Right lobe of liver (tissue), 6 donors: ENCODE measurements around the gene DDX60. TPM values are rescaled to one million over a fixed set of nuclear protein-coding genes. Genes with fewer than 3 reads are reported as not detected.

Experiments used
- ATAC-seq, 4 donors: fragments of 200-7000 bp; cut with Tn5 transposase; one replicate each; pipeline ENCODE4 v1.9.1; 2020; ENCODE audit warnings: mild to moderate bottlenecking in 4 of 4, moderate library complexity in 4 of 4
- DNase-seq, 3 donors: peaks; one replicate each; pipeline ENCODE4 v3.0.0-alpha.2; 2020
- H3K27ac ChIP-seq, 3 donors: fragments of 200-600 bp; one replicate each; pipeline ENCODE4 v1.8.0; 2022
- H3K27me3 ChIP-seq, 2 donors: fragments of 200-600 bp; one replicate each; pipeline ENCODE4 v1.8.0; 2022
- H3K36me3 ChIP-seq, 4 donors: fragments of 200-600 bp; sonication (generic) in 1 of 4; one replicate each; pipeline versions ENCODE4 v1.5.1 to v1.8.0; 2017 to 2022; ENCODE audit warnings: control low read depth in 1 of 4
- H3K4me1 ChIP-seq, 4 donors: fragments of 200-600 bp; sonication (generic) in 1 of 4; one replicate each; pipeline versions ENCODE4 v1.5.1 to v1.8.0; 2017 to 2022; ENCODE audit warnings: control low read depth in 1 of 4
- H3K4me3 ChIP-seq, 3 donors: fragments of 200-600 bp; one replicate each; pipeline ENCODE4 v1.8.0; 2022
- H3K9me3 ChIP-seq, 4 donors: fragments of 200-600 bp; sonication (generic) in 1 of 4; one replicate each; pipeline versions ENCODE4 v1.5.1 to v1.8.0; 2017 to 2022; ENCODE audit warnings: control low read depth in 1 of 4
- POLR2A ChIP-seq: fragments of 450-650 bp; IDR thresholded peaks from one replicate; pipeline ENCODE4 v1.6.1; 2017; ENCODE audit warnings: antibody characterized with exemption, mild to moderate bottlenecking
- WGBS: methylation state at CpG from one replicate; pipeline ENCODE4 v1.1.6; 2018; ENCODE audit warnings: low coverage, low lambda C conversion rate; ENCODE audit not compliant: insufficient coverage; ENCODE audit errors: missing lambda C conversion rate; 5-methylcytosine and 5-hydroxymethylcytosine counted together
- intact Hi-C, 2 donors: fragments of 100-400 bp; cut with DNase I; formaldehyde crosslinking; loops; one replicate each; pipeline versions ENCODE4 v1.11.2 to v1.14.1; 2022
- total RNA-seq, 6 experiments: library from RNA; depleted of rRNA in 2 of 6; stranded (reverse); fragments of >200 nt in 2 of 6; fragmentation: NEBNext Ultra II Directional in 3 of 6; extraction: Animal tissue kit (Norgen Biotek cat#: 25700) in 3 of 6; gene quantifications; one replicate each; pipeline versions ENCODE4 v1.1.0 to v1.2.4, GENCODE V29; 2016 to 2023
- TF ChIP-seq, protein P1 (sequence below), 4 donors: fragments of 200-600 bp in 3 of 4; fragments of 450-650 bp in 1 of 4; IDR thresholded peaks; one replicate each; pipeline versions ENCODE4 v1.5.1 to v1.8.0; 2016 to 2022; ENCODE audit warnings: antibody characterized with exemption in 4 of 4, mild to moderate bottlenecking in 2 of 4
- donor health status: DM: no; HTN: yes; CAD: no.
- donor health status: DM: no; HTN: no; CAD: no.
- donor health status: DM: no; HTN: no; CAD: no.
- donor health status: DM: no; HTN: yes; CAD: no.
- donor health status: DM: no; HTN: yes; CAD: no.

DDX60 gene
- total RNA-seq, 6 experiments from 2014 or later: 5.6 to 15.8 (median 10.6) TPM

DNA sequence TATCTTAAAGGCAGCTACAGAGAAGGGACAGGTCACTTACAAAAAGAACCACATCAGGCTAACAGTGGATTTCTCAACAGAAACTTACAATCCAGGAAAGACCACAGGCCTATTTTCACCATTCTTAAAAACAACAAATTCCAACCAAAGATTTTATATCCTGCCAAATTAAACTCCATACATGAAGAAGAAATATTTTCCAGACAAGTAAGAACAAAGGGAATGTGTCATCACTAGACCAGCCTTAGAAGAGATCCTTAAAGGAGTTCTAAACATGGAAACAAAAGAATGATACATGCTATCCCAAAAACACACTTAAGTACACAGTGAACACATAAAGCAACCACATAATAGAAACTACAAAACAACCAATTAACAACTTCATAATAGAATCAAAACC, 120.6 kb downstream of the DDX60 start:
- no peak for DNase-seq
- intact Hi-C loops: no loop called here
- Histone ChIP-seq H3K4me1 (no peaks in the 10 kb centered on the region), H3K9me3 (no peaks in the 10 kb centered on the region), H3K4me3 (no peak overlapping the region), H3K27ac (no peak overlapping the region), H3K27me3 (no peaks in the 10 kb centered on the region), H3K36me3 (no peaks in the 10 kb centered on the region)
- TF ChIP-seq, protein P1, sequence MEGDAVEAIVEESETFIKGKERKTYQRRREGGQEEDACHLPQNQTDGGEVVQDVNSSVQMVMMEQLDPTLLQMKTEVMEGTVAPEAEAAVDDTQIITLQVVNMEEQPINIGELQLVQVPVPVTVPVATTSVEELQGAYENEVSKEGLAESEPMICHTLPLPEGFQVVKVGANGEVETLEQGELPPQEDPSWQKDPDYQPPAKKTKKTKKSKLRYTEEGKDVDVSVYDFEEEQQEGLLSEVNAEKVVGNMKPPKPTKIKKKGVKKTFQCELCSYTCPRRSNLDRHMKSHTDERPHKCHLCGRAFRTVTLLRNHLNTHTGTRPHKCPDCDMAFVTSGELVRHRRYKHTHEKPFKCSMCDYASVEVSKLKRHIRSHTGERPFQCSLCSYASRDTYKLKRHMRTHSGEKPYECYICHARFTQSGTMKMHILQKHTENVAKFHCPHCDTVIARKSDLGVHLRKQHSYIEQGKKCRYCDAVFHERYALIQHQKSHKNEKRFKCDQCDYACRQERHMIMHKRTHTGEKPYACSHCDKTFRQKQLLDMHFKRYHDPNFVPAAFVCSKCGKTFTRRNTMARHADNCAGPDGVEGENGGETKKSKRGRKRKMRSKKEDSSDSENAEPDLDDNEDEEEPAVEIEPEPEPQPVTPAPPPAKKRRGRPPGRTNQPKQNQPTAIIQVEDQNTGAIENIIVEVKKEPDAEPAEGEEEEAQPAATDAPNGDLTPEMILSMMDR (IDR thresholded peaks at IDR 0.05): no peak
- TF ChIP-seq POLR2A: no peak
- no peak for ATAC-seq

DNA sequence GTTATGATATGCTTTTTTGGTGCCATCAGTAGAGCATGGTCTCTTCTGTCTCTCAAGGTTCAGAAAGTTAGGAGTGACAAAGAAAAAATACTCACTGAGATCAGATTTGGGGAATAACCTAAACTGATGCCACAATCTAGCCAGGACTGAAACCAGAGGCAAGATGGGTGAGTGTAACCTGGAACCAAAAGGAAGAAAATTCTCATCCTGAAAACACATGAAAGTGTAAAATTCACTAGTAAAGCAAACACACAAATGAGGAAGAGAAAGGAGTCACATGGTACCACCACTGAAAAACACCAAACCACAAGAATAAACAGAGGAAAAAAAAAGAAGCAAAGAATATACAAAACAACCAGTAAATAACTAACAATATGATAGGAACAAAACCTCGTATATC, 129.8 kb downstream of the DDX60 start:
- TF ChIP-seq POLR2A: no peak
- TF ChIP-seq, protein P1 (IDR thresholded peaks at IDR 0.05): no peak
- no peak overlapping the region for H3K27ac ChIP-seq
- intact Hi-C loops: no loop called here
- peaks cover 0 to 13% (median 5%) of the 10 kb centered on the region in 4 donors for H3K36me3 ChIP-seq
- H3K4me3 ChIP-seq: no peak overlapping the region
- DNase-seq (no peak), ATAC-seq (no peak)
- no peaks in the 10 kb centered on the region for H3K27me3 ChIP-seq
- H3K4me1 ChIP-seq: no peaks in the 10 kb centered on the region
- no peaks in the 10 kb centered on the region for H3K9me3 ChIP-seq
- 100% methylated on average over 1 of the region's 1 CpG for WGBS

DNA sequence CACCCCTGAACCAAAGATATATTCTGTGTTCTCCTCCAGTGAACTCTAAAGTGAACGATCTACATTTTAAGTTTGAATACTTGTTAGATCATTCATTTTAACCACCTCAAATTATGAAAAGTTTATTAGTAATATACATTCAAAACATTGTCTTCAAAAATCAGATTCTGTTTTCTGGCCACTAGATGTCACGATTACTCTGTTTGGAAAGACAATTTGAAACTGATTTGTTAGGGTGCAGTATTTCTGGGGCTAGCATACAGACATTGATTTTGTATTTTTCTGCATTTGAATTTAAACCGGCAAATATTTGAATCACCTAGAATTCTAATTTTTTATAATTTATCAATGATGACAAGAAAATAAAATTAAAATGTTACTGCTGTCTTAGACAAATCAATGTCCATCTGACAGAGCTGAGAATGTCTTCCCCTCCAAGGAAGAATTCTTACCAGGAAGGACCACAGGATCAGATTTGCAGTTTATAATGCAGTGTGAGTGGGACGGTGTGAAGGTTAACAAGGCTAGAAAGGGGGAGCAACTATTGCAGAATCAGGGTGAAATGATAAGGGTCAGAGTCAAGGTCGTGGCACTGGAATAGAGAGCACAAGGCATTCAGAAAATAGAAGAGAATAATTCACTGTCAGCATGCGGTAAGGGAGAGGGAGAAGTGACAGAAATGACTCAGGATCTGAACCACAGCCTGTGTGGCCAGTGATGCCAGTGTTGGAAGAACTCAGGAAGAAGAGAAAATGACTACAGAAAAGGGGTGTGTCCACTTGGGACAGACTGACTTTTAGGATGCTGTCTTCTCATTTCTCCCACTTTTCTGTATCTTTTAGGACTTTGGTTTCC, 134.6 kb downstream of the DDX60 start:
- Histone ChIP-seq H3K9me3 (no peaks in the 10 kb centered on the region), H3K4me1 (no peaks in the 10 kb centered on the region), H3K27ac (no peak overlapping the region), H3K36me3 (peaks cover 0 to 13% (median 5%) of the 10 kb centered on the region in 4 donors), H3K27me3 (no peaks in the 10 kb centered on the region), H3K4me3 (no peak overlapping the region)
- ATAC-seq (peak in 1 of 4 donors; percentile 38), DNase-seq (no peak)
- intact Hi-C loops: no loop called here
- WGBS: 24% methylated on average over 6 of the region's 6 CpGs
- TF ChIP-seq, protein P1 (IDR thresholded peaks at IDR 0.05): peak; percentile 34 to 55 (median 42)
- TF ChIP-seq POLR2A: no peak

DNA sequence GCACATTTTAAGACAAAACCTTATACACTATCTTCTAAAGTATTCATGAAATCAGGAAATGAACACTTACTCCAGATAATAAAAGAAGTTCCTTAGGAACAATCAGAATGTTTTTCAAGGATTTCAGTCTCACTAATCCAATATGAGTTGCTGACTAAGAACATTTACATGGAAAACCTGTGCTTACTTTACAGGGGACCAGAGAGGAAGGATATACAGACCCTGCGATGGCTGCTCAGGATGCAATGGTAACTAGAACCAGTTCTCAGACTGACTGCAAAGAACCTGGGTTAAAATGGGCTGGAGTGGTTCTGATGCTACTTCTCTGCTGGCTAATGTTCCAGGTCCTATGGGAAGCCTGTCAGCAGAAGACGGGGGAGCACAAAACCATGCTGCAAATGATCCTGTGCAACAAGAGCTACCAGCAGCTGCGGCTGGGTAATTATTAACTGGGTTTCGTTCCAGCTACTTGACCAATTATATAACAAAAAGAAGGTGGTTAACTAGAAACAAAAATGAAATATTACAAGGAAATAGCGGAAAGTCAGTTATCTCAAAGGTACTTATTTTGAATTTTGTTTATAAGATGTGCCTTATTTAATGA, 140.9 kb downstream of the DDX60 start:
- peaks cover 0 to 10% (median 4%) of the 10 kb centered on the region in 4 donors for H3K4me1 ChIP-seq
- H3K9me3 ChIP-seq: no peaks in the 10 kb centered on the region
- WGBS: 26% methylated on average over 5 of the region's 5 CpGs
- TF ChIP-seq POLR2A: no peak
- TF ChIP-seq, protein P1 (IDR thresholded peaks at IDR 0.05): no peak
- ATAC-seq (peak; percentile 92 to 98 (median 94)), DNase-seq (peak in 2 of 3 donors; percentile 34 to 67)
- H3K27ac ChIP-seq: peak overlapping the region in 1 of 3 donors; percentile 15
- H3K36me3 ChIP-seq: no peaks in the 10 kb centered on the region
- H3K4me3 ChIP-seq: no peak overlapping the region
- intact Hi-C loops: no loop called here
- H3K27me3 ChIP-seq: no peaks in the 10 kb centered on the region
